Measurements from ENCODE around the gene FABP3.

The FABP3 gene

DNA sequence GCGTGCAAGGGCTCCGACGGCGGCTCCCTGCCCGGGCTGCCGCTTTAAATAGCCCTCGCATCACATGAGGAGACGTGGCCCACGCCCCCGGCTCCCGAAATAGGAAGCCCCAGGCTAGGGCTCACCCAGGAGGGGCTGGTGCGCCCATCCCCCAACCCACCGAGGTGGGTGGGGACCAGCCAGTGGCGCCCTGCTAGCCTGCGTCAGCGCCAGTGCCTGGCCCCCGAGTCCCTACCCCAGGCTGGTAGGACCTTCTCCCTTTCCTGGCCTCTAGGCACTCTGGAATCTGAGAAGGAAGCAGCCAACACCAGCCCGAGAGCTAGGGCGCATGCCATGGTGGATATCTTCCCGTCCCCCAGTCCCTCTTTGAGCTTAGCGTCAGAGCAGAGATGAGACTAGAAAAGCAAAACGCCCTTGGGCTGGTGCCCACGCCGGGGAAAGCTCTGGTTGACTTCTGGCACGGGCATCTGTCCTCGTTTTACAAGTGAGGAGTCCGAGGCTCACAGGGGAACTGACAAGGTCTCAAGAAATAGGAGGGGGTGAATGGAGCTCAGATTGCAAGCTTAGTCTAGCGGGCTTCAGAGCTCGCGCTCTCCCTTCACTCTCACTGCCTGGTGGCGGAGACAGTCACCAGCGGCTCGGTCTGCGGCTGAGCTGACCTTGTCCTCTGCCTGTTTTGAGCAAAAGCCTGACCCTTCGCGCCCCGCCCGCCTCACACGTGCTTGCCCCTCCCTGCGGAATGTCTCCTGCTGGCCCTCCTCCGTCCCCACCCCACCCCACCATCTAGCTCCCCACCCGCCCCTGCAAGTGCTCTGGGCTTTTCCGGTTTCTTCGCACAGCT, at the start of gene FABP3:
Gene FABP3, minus strand, starts transcription at position 21 of the 841 bp plus-strand sequence. CDS start 62 bp downstream, outside the sequence.
- peak; percentile 76 for DNase-seq (ENCODE audit: low read depth, low spot score)

DNA sequence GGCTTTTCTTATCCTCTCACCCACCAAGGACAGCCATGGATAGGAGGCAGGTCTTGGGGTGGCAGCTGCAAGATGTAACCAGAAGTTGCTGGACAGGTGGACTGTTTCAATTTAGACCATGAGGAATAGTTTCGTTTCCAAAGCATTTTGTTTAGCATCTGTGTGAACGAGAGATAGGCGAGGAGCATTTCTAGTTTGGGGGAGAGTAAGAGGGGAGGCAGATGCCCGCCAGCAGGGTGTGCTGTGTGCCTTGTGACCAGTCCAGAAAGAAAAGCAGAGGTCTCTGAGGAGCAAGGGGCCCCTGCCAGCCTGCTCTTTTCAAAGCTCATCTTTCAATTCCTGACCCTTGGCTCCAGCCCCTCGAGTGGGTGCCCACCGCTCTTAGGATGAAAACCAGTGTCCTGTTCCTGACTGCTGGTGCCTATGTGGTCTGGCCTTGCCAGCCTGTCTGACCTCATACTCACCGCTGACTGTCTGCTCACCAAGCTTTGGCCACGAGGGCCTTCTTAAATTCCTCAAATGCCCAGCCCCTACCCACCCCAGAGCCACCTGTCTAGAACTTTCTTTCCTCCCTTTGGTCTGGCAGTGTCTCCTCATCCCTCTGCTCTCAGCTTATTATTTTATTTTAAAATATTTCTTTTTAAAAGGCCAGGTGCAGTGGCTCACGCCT, 48.6 kb upstream of the FABP3 start:
- peak; percentile 36 for DNase-seq (ENCODE audit: low read depth, low spot score)

DNA sequence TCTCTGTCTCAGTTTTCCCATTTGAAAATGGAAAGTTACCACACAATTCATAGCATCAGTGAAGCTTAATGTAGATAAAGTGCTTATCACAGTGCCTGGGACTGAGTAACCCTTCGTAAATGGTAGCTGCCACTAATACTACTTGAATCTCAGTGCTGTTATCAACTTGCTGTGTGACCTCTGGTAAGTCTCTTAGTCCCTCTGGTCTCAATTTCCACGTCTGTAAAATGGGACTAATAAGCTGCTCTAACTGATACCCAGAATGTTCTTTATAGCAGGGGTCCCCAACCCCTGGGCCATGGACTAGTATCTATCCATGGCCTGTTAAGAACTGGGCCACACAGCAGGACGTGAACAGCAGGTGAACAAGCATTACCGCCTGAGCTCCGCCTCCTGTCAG, 47.8 kb upstream of the FABP3 start:
- no peak for DNase-seq (ENCODE audit: low read depth, low spot score)

- no peak for DNase-seq (ENCODE audit: low read depth, low spot score)
Observed at GRCh38 chr1:31418626-31419323, 45.9 kb upstream of the FABP3 start.

DNA sequence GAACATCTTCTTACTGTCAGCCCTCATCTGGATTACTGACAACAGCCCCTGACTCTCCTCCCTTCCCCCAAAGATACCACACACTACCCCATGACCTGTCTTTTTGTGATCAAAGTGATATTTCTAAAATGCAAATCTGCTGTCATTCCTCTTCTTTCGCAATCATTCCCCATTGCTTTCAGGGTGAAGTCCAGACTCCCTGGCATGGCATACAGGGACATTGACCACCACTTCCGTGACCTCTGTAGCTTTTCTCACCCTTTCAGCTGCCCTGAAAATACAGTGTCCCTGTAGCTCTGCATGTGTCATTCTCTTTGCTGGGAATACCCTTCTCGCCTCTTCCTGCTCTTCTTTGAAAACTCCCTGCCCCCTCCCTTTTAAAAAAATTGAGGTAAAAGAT, 44.3 kb upstream of the FABP3 start:
- no peak for DNase-seq (ENCODE audit: low read depth, low spot score)

GRCh38 chr1:31416101-31416736, 43.3 kb upstream of the FABP3 start:
- DNase-seq (ENCODE audit: low read depth, low spot score) = no peak

DNA sequence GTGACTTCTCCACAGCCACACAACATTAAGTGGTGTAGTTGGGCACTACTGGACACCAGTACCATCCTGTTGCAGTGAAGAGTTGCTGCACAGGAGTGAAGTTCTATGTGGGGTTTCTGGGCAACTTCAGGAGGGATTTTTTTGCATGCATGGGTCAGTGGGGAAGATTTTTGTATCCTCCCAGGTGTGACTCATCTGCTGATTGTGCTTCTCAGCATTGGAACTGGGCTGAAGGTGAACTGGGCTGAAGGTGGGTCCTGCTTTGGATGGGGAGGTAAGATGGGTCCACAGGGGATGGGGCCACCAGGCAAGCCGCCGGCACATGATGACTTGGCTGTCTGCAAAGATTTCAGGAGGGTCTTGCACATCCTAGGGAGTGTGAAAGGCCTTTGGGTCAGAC, 42.8 kb upstream of the FABP3 start:
- no peak for DNase-seq (ENCODE audit: low read depth, low spot score)

- DNase-seq (ENCODE audit: low read depth, low spot score) = no peak
Observed at GRCh38 chr1:31414980-31415370, 42.1 kb upstream of the FABP3 start.

- DNase-seq (ENCODE audit: low read depth, low spot score) = peak; percentile 68
Observed at GRCh38 chr1:31413405-31414001, 40.6 kb upstream of the FABP3 start.

DNA sequence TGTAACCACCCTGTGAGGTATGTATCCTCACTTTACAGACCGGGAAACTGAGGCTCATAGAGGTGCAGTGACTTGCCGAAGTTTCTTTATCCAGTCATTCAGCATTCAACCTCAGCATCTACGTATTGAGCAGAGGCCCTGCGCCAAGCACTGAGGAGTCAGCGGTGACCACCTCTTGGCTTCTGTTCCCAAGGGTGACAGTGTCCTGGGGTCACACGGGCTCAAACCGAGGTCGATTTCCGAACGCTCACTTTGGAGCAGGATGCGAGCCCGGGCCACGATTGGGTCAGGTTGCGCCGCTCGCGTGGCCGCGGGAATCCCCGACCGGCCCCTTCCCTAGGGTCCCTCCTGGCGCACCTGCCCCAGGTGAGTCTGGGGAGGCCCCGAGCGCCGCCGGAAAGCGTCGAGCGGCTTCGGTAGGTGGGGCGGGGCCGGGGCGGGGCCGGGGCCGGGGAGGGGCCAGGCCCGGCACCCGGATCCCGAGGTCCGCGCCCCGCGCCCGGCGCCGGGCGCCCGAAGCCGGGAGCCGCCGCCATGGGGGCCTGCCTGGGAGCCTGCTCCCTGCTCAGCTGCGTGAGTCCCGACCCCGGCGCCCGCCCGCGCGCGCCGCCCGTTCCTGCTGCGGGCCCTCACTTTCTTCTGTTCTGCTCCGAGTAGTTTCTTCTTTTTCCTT, 40.0 kb upstream of the FABP3 start, which contains the start of gene SERINC2:
Gene SERINC2, plus strand, starts transcription at position 482 of the 673 bp plus-strand sequence. Its CDS starts 53 bp downstream, at position 535.
- DNase-seq (ENCODE audit: low read depth, low spot score) = no peak

DNA sequence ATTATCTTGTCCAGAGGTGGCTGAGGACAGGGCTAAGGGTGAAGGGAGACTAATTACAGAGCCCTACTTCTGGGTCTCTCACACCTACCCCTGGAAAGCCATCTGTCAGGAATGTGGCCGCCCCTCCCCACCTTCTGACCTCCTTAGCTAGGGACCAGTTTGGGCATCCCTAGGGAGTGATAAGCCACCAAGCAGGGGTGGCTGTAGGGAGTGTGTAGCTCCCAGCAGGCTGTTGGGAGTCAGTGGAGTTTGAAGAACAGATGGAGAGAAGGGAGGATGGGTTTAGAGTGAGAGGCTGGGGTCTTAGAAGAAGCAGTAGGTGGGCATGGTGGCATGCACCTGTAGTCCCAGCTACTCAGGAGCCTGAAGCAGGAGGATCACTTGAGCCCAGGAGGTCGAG, 39.3 kb upstream of the FABP3 start:
- no peak for DNase-seq (ENCODE audit: low read depth, low spot score)

- DNase-seq (ENCODE audit: low read depth, low spot score) = peak; percentile 32
Observed at GRCh38 chr1:31410871-31411270, 38.0 kb upstream of the FABP3 start.

DNA sequence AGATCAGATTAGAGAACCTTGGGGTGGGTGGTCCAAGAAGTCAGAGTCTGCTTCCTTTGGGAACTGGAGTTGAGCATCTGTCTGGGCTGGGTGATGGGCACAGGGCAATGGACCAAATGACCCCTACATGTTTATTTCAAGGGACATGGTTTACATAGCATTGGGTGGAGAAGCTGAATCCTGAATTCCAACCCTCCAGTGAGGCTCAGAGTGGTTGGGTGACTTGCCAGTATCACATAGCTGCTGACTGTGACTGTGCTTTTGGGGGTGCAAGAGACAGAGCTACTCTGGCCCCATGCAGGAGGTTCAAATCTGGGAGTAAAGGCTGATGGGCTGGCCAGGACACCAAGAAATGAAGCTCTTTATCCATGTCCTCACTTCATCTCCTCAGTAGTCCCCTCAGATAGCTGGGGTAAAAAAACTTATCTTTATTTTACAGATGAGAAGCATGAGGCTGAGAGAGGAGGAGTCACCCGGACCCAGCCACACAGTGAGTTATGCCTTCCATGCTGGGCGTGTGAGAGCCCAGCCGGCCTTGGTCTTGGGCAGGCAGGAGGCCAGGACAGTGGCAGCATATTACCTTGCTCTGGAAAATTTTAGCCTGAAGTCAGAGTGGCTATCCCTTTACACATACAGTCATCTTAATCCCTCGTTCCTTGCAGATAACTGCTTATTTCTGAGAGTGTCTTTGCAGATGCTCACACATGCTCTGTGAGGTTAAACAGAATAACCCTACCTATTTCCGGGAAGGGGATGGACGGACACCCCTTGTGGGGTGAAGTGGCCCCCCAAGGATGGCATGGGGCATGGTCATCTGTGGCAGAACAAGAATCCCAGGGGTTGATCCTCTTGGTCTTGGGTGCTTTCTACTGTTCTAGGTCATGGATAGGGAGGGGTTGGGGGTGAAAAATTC, 37.3 kb upstream of the FABP3 start:
- no peak for DNase-seq (ENCODE audit: low read depth, low spot score)

DNA sequence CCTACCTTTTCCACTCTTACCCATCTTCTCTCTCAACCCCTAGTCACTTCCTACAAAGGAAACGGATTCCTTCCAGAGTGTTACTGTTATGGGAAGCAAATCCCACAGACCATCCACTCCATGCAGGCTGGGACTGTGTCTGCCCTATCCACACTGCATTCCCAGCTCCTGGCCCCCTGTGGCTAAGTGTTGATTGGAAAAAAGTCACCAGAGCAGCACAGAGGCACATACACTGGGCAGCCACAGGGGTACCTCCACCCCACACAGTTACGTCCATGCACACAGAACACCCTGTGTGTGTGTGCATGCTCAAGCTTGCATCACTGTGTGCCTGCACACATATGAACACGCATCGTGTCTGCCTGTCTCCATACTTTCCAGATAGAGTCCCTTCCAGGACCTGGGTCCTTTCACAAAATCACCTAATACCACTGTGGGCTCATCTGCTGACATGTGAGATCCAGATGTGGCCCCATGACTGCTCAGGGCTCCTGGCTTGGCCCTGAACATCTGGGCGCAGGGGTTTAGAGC, 36.0 kb upstream of the FABP3 start:
- DNase-seq (ENCODE audit: low read depth, low spot score) = no peak

GRCh38 chr1:31407029-31407626, 34.3 kb upstream of the FABP3 start:
- DNase-seq (ENCODE audit: low read depth, low spot score) = no peak

GRCh38 chr1:31405578-31406245, 32.8 kb upstream of the FABP3 start:
- DNase-seq (ENCODE audit: low read depth, low spot score) = no peak

DNA sequence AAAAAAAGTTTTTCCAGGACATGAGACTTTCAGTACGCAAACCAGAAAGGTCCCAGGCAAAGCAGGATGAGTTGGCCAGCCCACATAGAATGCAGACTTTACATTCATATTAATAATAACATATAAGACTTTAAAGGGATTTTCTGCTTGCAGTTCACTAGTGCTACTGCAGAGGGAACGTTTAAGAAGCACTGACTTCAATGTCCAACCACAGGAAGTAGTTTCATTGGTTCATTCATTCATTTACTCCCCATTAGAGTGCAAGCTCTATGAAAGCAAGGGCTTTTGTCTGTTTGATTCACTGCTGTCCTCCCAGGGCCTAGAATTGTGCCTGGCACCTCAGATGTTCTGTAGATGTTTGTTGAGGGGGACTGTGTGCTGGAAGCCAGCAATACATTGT, 28.4 kb upstream of the FABP3 start:
- no peak for DNase-seq (ENCODE audit: low read depth, low spot score)

GRCh38 chr1:31400393-31400792, 27.5 kb upstream of the FABP3 start:
- no peak for DNase-seq (ENCODE audit: low read depth, low spot score)

DNA sequence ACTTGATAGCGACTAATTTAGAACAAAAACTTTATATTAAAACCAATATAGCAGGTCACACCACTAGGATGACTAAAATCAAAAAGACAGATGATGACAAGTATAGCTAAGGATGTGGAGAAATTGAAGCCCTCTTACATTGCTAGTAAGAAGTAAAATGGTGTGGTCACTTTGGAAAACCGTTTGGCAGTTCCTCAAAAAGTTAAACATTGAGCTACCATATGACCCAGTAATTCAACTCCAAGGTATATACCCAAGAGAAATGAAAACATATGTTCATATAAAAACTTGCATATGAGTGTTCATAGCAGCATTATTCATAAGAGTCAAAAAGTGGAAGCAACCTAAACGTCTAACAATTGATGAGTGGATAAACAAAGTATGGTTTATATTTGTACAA, 27.1 kb upstream of the FABP3 start:
- no peak for DNase-seq (ENCODE audit: low read depth, low spot score)

All from astrocyte of the hippocampus (primary cell).